Stimulated activated CD8-positive, alpha-beta memory T cell treated with anti-CD3 and anti-CD28 coated beads, Interleukin-7, amount 100 ng/mL, for 48 hours (primary cell): ENCODE data around the gene FAM72A.
"Not testable (repeated sequence)": the region's sequence is repeated elsewhere in the genome, so short reads cannot be mapped to it uniquely, and the experiment has no call there.

ENCODE experiments used
- DNase-seq, 2 donors: peaks; one replicate each; pipeline ENCODE4 v3.0.0-alpha.2; 2020; ENCODE audit warnings: low read depth in 1 of 2; ENCODE audit errors: extremely low read depth in 1 of 2

The FAM72A gene

GRCh38 chr1:206218285-206218684 is 15.6 kb upstream of the FAM72A start:
- not testable (repeated sequence) for DNase-seq

- not testable (repeated sequence) for DNase-seq
Measured at GRCh38 chr1:206215600-206216392, 13.2 kb upstream of the FAM72A start.

GRCh38 chr1:206210802-206211201 is 8.2 kb upstream of the FAM72A start:
- not testable (repeated sequence) for DNase-seq

GRCh38 chr1:206205569-206205968 is 2.9 kb upstream of the FAM72A start:
- not testable (repeated sequence) for DNase-seq

GRCh38 chr1:206204871-206205270 is 2.2 kb upstream of the FAM72A start:
- not testable (repeated sequence) for DNase-seq

GRCh38 chr1:206204159-206204511 is 1.5 kb upstream of the FAM72A start:
- DNase-seq, result not testable (repeated sequence)

- DNase-seq, result peak; percentile 5 to 35
Measured at GRCh38 chr1:206203364-206204158, 922 bp upstream of the FAM72A start, which contains the start of gene SRGAP2. Gene SRGAP2 (plus strand): TSS chr1:206203541. CDS start chr1:206205971, 2,430 bp downstream.

GRCh38 chr1:206196748-206197424 is 5.8 kb downstream of the FAM72A start:
- not testable (repeated sequence) for DNase-seq

- not testable (repeated sequence) for DNase-seq
Measured at GRCh38 chr1:206195182-206195581, 7.5 kb downstream of the FAM72A start.

- not testable (repeated sequence) for DNase-seq
Measured at GRCh38 chr1:206186826-206187225, 15.8 kb downstream of the FAM72A start.

GRCh38 chr1:206185778-206186177 is 16.9 kb downstream of the FAM72A start:
- DNase-seq, result not testable (repeated sequence)

GRCh38 chr1:206183788-206184187 is 18.9 kb downstream of the FAM72A start:
- not testable (repeated sequence) for DNase-seq

- not testable (repeated sequence) for DNase-seq
Measured at GRCh38 chr1:206182368-206183317, 20.0 kb downstream of the FAM72A start.

- not testable (repeated sequence) for DNase-seq
Measured at GRCh38 chr1:206179666-206180065, 23.0 kb downstream of the FAM72A start.

- DNase-seq, result not testable (repeated sequence)
Measured at GRCh38 chr1:206178061-206178989, 24.3 kb downstream of the FAM72A start.

GRCh38 chr1:206176114-206176502 is 26.5 kb downstream of the FAM72A start:
- peak; percentile 6 to 15 for DNase-seq

- not testable (repeated sequence) for DNase-seq
Measured at GRCh38 chr1:206175459-206176113, 27.1 kb downstream of the FAM72A start.

GRCh38 chr1:206174182-206174868 is 28.3 kb downstream of the FAM72A start:
- not testable (repeated sequence) for DNase-seq
